GM18505 (cell line): ENCODE data around the gene FAM222B.
"Not testable (repeated sequence)": the region's sequence is repeated elsewhere in the genome, so short reads cannot be mapped to it uniquely, and the experiment has no call there.

Source experiments
- ATAC-seq: cut with Tn5 transposase; IDR thresholded peaks from one replicate; pipeline ENCODE4 v1.9.1; 2021; ENCODE audit not compliant: unreplicated experiment
- POLR2A ChIP-seq: IDR thresholded peaks from 4 replicates; pipeline ENCODE4 v1.6.1; 2011; ENCODE audit warnings: borderline replicate concordance; ENCODE audit not compliant: insufficient read depth, insufficient read length; ENCODE audit errors: extremely low read depth

The FAM222B gene

GRCh38 chr17:28723159-28723835, 119.3 kb downstream of the FAM222B start:
- ATAC-seq = no peak

GRCh38 chr17:28722417-28723158, 120.0 kb downstream of the FAM222B start:
- no peak for TF ChIP-seq POLR2A

More at GRCh38 chr17:28723159-28723835, 119.3 kb downstream of the FAM222B start:
- TF ChIP-seq POLR2A = no peak

GRCh38 chr17:28720997-28721329, 121.6 kb downstream of the FAM222B start:
- not testable (repeated sequence) for ATAC-seq

More at GRCh38 chr17:28722417-28723158, 120.0 kb downstream of the FAM222B start:
- ATAC-seq = no peak

GRCh38 chr17:28720247-28720996, 122.2 kb downstream of the FAM222B start:
- peak; percentile 39 for TF ChIP-seq POLR2A
- ATAC-seq = no peak

- TF ChIP-seq POLR2A = no peak
- peak; percentile 1 for ATAC-seq
These were observed 123.6 kb downstream of the FAM222B start for GRCh38 chr17:28719021-28719433.

GRCh38 chr17:28718333-28719020, 124.1 kb downstream of the FAM222B start:
- no peak for ATAC-seq
- no peak for TF ChIP-seq POLR2A

- TF ChIP-seq POLR2A = peak; percentile 43
- ATAC-seq = no peak
These were observed 124.8 kb downstream of the FAM222B start, which contains the start of gene RAB34 for GRCh38 chr17:28717578-28718332. Gene RAB34 (minus strand): TSS chr17:28717868. CDS start chr17:28717266, 602 bp downstream.

GRCh38 chr17:28716740-28717577, 125.6 kb downstream of the FAM222B start:
- no peak for ATAC-seq
- peak; percentile 51 for TF ChIP-seq POLR2A

GRCh38 chr17:28715217-28715616, 127.4 kb downstream of the FAM222B start:
- ATAC-seq = no peak

GRCh38 chr17:28714281-28714680, 128.3 kb downstream of the FAM222B start:
- no peak for ATAC-seq
- no peak for TF ChIP-seq POLR2A

More at GRCh38 chr17:28715217-28715616, 127.4 kb downstream of the FAM222B start:
- TF ChIP-seq POLR2A = no peak

GRCh38 chr17:28712705-28713415, 129.7 kb downstream of the FAM222B start:
- no peak for ATAC-seq
- TF ChIP-seq POLR2A = no peak
